NCI-H526 (cell line): Measurements from ENCODE around the gene AGPAT4.

Experiments used
- DNase-seq, 2 experiments: peaks; one replicate each; lab custom pipeline; 2025; lab: John Stamatoyannopoulos, UW

The AGPAT4 gene

DNA sequence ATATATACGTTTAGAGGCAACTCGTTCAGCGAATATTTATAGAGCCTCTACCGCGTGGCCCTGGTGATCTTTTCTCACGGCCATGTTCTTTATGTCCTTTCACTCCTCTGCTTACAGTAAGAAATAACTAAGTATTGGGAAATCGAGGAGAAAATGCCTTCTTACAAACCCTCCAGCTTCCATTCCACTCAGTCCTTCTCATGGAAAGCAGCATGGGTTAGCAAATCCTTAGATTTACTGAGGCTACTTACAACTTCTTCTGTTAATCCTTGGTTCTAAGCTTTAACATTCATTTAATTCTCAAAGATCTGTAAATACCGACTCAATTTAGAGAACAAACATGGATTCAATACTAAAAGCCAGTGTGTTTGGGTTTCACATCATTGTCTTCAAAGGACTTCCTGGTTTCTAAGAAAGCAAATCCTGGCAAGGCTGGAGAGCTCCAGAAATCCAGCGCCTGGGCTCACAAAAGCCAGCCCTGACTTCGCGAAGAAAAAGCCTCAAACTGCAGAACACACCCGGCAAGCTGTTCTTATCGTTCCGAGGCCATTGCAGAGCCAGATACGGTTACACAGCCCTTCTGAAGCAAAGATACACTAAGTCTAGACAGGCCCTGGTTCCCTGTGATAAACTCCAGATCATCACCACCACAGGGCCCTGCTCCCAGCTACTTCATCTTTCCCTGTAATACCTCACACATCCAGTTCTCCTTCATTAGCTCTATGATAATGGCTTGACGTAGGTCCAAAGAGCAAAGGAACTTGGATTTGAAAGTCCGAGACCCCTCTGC, 19.2 kb downstream of the AGPAT4 start:
- DNase-seq, result no peak

GRCh38 chr6:161254126-161254463, 19.8 kb downstream of the AGPAT4 start:
- DNase-seq, result no peak

DNA sequence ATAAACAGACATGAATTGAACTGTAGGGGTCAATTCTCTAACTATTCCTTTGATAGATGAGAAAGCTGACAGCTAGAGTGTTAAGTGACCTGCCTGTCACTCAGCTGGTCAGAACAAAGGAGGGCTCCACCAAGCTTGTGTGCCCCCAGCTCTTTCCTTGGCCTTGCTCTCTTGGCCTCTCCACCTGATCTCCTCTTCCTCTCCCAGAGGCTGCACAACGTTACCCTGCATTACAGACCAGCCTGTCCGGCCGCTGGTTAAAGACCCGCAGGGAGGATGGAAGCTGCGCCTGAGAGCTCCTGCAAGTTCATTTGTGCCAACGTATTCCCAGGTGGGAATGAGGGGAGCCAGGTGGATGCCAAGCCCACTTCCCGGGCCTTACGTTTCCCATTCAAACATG, 22.5 kb downstream of the AGPAT4 start:
- no peak for DNase-seq

GRCh38 chr6:161249327-161249726, 24.5 kb downstream of the AGPAT4 start:
- no peak for DNase-seq

- no peak for DNase-seq
These were observed 27.1 kb downstream of the AGPAT4 start for GRCh38 chr6:161246725-161247124.

- no peak for DNase-seq
These were observed 28.5 kb downstream of the AGPAT4 start for GRCh38 chr6:161245363-161245762.

DNA sequence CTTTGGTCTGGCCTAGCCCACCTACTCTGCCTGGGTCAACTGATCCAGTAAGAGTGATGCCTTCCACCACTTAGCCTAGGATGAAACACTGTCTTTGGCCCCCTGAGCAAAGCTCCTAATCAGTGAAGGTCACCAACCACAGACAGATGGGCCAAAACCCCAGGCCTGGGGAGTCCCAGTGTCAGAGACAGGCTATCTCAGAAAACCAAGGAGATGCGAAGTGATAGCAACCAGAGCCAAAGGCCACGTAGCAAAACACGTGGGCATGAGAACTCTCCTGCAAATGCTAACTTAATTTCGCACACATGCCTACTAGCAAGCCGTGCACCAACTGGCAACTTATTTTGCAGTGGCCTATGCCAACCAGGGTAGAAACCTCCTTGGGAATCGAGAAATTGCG, 29.1 kb downstream of the AGPAT4 start:
- DNase-seq, result no peak

DNA sequence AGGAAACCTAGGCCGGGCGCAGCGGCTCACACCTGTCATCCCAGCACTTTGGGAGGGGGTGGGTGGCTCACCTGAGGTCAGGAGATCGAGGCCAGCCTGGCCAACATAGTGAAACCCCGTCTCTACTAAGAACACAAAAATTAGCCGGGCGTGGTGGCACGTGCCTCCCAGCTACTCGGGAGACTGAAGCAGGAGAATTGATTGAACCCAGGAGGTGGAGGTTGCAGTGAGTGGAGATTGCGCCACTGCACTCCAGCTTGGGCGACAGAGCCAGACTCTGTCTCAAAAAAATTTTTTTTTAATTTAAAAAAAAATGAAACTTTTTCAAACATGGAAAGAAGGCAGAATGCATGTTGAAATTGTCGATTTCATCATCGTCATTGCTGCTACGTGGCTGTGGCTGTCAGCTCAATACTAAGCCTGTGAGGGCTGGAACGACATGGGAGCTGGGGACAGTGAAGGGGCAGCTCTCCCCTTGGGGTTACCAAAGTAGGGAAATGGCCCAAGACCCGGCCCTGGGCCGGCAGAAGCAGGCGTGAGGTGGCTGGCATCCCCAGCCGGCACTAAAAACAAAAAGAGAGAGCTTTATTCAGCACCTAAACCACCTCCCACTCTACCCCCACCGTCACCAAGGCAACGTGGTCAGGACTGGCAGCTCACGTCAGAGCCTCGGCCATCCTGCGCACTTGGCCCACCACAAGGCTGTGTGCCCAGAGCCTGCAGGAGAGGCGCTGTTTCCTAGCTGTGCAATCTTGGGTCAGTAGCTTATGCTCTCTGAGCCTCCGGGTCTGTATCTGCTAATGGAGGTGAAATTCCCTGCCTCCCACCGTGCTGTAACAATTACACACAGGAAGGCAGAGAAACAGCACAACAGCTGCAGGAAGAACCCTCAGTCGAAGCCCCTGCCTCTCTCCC, 30.8 kb downstream of the AGPAT4 start:
- DNase-seq, result no peak

- DNase-seq, result no peak
These were observed 31.7 kb downstream of the AGPAT4 start for GRCh38 chr6:161242113-161242512.

- DNase-seq, result no peak
These were observed 34.9 kb downstream of the AGPAT4 start for GRCh38 chr6:161239001-161239400.

GRCh38 chr6:161238500-161238899, 35.4 kb downstream of the AGPAT4 start:
- DNase-seq, result no peak

DNA sequence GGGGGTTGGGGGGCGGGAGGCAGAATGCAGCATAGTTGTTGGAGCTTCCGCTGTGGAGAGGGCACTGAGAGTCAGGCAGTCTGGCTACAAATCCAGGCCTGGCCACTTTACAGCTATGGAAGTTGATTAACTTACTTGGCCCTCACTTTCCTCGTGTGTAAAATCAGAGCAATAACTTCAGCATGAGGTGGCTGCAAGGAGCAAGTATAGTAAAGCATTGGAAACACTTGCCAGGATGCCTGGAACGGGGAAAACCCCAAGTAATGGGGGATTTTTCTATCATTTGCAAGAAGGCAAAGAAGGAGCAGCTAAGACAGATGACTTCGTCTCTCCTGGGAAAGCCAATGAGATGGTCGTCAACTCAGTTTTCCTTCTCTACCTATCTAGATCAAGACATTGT, 35.8 kb downstream of the AGPAT4 start:
- DNase-seq, result no peak

DNA sequence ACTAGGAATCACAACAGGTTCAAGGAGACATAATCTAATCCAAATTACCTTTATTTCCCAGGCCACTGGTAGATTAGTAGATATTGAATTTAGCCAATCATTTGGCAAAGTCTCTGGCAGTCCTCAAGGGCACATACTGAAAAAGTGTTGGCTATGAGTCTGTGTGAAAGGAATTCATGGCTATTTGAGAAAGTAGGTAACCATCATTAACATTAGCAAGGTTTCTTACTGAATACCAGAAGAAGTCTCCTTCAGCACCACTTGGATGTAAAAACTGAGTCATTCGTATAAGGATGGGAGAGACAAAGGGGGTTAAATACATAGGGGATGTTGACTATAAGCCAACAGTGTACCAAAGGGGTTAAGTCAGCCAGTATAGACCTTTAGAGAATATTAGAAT, 36.7 kb downstream of the AGPAT4 start:
- DNase-seq, result no peak

GRCh38 chr6:161235776-161236633, 37.9 kb downstream of the AGPAT4 start:
- no peak for DNase-seq

DNA sequence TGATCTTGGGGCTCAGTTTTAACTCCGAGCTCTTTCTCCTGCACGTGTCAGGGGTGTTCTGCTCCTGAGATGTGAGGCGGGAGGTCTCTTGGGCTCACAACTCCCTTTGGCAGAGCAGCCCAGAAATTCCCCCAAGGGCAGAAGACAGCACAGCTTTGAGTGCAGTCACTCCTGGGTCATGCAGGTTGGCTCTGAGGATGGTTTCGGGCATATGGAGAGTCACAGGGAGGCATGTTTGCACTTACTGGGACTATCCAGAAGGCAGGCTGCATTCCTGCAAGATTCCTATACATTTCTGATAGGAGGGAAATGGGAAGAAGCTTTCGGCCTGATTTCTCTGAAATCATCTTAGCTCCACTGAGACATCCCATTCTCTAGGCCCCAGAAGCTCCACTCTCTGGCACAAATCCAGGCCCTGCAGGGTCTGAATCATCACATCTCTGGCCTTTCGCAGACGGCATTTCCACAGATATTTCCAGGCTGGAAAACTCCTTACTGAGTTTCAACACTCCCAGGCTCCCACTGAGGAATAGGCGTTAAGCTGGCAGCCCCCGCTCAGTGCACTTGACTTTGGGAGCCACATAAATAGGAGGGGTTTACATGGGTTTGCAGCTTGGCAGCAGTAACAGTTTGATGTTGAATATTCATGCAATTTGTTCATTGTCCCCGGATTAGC, 39.7 kb downstream of the AGPAT4 start:
- DNase-seq, result no peak

GRCh38 chr6:161232467-161232866, 41.4 kb downstream of the AGPAT4 start:
- DNase-seq, result no peak

DNA sequence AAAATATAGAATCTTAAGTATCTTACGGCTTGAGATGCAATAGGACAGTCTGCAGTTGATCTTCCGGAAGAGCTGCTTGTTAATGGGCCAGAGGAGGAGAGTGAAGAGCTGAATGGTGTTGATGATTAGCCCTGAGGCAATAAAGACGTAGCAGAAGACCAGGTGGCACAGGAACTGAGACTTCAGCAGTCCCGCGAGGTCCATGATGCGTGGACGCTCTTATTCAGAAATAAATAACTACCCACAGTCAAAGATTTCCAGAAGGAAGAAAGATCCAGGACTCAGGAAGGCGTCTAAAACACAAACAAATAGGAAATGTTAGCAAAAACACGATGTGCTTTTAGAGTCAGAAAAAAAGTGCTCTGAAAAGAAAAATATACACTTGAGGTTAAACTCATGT, 41.9 kb downstream of the AGPAT4 start:
- no peak for DNase-seq

GRCh38 chr6:161230339-161230738, 43.5 kb downstream of the AGPAT4 start:
- DNase-seq, result no peak

DNA sequence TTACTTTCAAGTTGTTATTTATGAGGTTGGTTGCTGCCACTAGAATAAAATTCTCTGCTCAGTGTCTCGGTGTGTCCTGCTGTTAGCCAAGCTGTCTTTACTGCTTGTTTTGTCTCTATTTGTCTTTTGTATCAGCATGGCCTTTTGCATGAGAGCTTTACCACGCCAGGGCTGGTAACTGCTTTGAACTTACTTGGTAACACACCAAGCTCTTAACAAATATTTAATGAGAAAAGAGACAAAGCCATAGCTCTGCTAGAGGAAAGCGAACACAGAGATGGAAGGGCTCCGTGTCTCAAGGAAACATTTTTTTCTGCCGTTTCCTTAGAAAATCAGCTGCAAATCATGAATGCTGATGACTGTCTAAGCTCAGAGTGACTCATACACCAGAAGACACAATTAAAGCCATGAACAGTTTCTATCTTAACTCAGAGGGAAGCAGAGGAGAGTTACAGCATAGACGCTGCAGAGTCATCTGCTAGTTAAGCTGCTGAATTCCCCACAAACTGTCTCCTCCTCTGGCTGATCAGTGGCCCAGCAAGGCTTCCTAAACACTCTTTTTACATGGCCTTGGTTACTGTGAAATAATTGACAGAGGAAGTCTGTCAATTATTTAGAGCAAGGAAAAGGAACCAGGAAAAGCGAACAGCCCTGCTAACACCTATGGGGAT, 44.8 kb downstream of the AGPAT4 start:
- no peak for DNase-seq

DNA sequence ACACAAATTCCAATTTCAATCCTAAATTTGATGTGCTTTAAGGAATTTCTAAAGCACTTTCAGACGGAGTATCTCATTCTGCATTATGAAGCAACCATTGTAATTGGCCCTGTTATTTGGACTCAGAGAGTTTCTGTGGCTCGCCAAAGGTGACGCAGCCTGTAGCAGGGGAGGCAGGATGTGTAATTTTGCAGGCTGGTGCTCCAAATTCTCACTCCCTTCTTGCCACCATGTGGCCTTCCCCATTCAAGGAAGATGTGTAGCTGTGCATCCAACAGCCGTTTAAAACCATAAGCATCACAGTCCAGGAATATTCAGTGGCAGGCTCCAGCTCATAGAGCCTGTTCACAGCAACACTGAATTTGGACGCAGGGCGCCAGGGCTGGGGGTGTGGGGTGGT, 45.8 kb downstream of the AGPAT4 start:
- DNase-seq, result no peak
